Caki2 (cell line): Measurements from ENCODE around the gene DHRS3. TPM values are rescaled to one million over a fixed set of nuclear protein-coding genes. Genes with fewer than 3 reads are reported as not detected.
"Not testable (repeated sequence)": the region's sequence is repeated elsewhere in the genome, so short reads cannot be mapped to it uniquely, and the experiment has no call there.

ENCODE experiments used
- DNase-seq: peaks from one replicate; pipeline ENCODE4 v3.0.0-alpha.2; 2015; ENCODE audit warnings: low read depth
- in situ Hi-C: cut with HindIII; loops from 2 replicates; pipeline ENCODE4 v1.10.0; 2016; ENCODE audit warnings: low sequenced_read_pairs, low pct_unique_long_range_greater_than_20kb, mixed read lengths
- total RNA-seq: library from RNA; depleted of rRNA; stranded (reverse); fragments of >200 nt; shearing (Covaris generic); gene quantifications from 2 replicates; pipeline ENCODE4 v1.2.3, GENCODE V29; 2014; ENCODE audit warnings: low replicate concordance

Gene DHRS3
- total RNA-seq, 1 experiment from 2014 or later: 550 TPM

- in situ Hi-C loops, DNase-seq: not testable (repeated sequence)
These were observed 79.5 kb downstream of the DHRS3 start for GRCh38 chr1:12538536-12538935.

GRCh38 chr1:12537906-12538461 lies 80.0 kb downstream of the DHRS3 start:
- no peak for DNase-seq
- in situ Hi-C loops: no loop called here

- DNase-seq: no peak
- in situ Hi-C loops: no loop called here
These were observed 80.7 kb downstream of the DHRS3 start for GRCh38 chr1:12537294-12537693.

- in situ Hi-C loops: no loop called here
- DNase-seq: no peak
These were observed 81.9 kb downstream of the DHRS3 start for GRCh38 chr1:12536023-12536639.

- DNase-seq: no peak
- in situ Hi-C loops: no loop called here
These were observed 85.3 kb downstream of the DHRS3 start for GRCh38 chr1:12532405-12533315.

GRCh38 chr1:12531179-12531499 lies 86.9 kb downstream of the DHRS3 start:
- no peak for DNase-seq
- in situ Hi-C loops: no loop called here

- no peak for DNase-seq
- in situ Hi-C loops: no loop called here
These were observed 87.4 kb downstream of the DHRS3 start for GRCh38 chr1:12530462-12531178.

- no peak for DNase-seq
- in situ Hi-C loops: no loop called here
These were observed 88.3 kb downstream of the DHRS3 start for GRCh38 chr1:12529640-12530174.

GRCh38 chr1:12528021-12528852 lies 89.8 kb downstream of the DHRS3 start:
- in situ Hi-C loops: no loop called here
- no peak for DNase-seq

GRCh38 chr1:12527564-12527963 lies 90.4 kb downstream of the DHRS3 start:
- no peak for DNase-seq
- in situ Hi-C loops: no loop called here

- in situ Hi-C loops: no loop called here
These were observed 92.5 kb downstream of the DHRS3 start for GRCh38 chr1:12525311-12526181.

GRCh38 chr1:12524266-12524665 lies 93.7 kb downstream of the DHRS3 start:
- no peak for DNase-seq
- in situ Hi-C loops: no loop called here

More at GRCh38 chr1:12525311-12526181, 92.5 kb downstream of the DHRS3 start:
- no peak for DNase-seq

GRCh38 chr1:12522780-12523179 lies 95.2 kb downstream of the DHRS3 start:
- in situ Hi-C loops, DNase-seq: not testable (repeated sequence)

GRCh38 chr1:12521096-12521495 lies 96.9 kb downstream of the DHRS3 start:
- no peak for DNase-seq

GRCh38 chr1:12519693-12520364 lies 98.2 kb downstream of the DHRS3 start:
- in situ Hi-C loops: no loop called here

More at GRCh38 chr1:12521096-12521495, 96.9 kb downstream of the DHRS3 start:
- in situ Hi-C loops: no loop called here

GRCh38 chr1:12518931-12519692 lies 98.9 kb downstream of the DHRS3 start:
- no peak for DNase-seq
- in situ Hi-C loops: no loop called here

More at GRCh38 chr1:12519693-12520364, 98.2 kb downstream of the DHRS3 start:
- no peak for DNase-seq
